ENCODE results near the gene TMEM88. TPM values are rescaled to one million over a fixed set of nuclear protein-coding genes. Genes with fewer than 3 reads are reported as not detected.

TMEM88 gene
- total RNA-seq, 1 experiment from 2014 or later = 11.3 TPM

GRCh38 chr17:7834957-7835813 is 19.7 kb upstream of the TMEM88 start:
- TF ChIP-seq CTCF (conservative IDR thresholded peaks at IDR 0.05) = peak; percentile 81
- Mint-ChIP-seq H3K27ac (peak overlapping the region; percentile 91 to 99 (median 97); a peak in 6 of 7 replicates), H3K4me1 (peaks cover 39 to 43% of the 10 kb centered on the region in 2 experiments), H3K4me3 (peak overlapping the region; percentile 86 to 90), H3K27me3 (ENCODE audit: low read depth) (peaks cover 46% of the 10 kb centered on the region), H3K36me3 (ENCODE audit: insufficient read depth in 1 of 3, low read depth in 3 of 3) (peaks cover 0 to 4% (median 3%) of the 10 kb centered on the region in 3 experiments; a peak in 2 of 7 replicates), H3K9me3 (no peaks in the 10 kb centered on the region)
- H4K91ac ChIP-seq (ENCODE audit: insufficient read length, low read depth, low read length) = no peak overlapping the region
- peak overlapping the region; percentile 86; the same call in 1 of the 2 replicates for H3K14ac ChIP-seq (ENCODE audit: insufficient read depth, low read length)
- H3K23ac ChIP-seq (ENCODE audit: insufficient read length, low read depth, low read length) = no peak overlapping the region
- no peaks in the 10 kb centered on the region for H3K79me2 ChIP-seq (ENCODE audit: insufficient read depth, low read length)
- H2AFZ ChIP-seq (ENCODE audit: low read length) = no peak overlapping the region
- H4K5ac ChIP-seq (ENCODE audit: insufficient read length, low read depth, low read length) = no peak overlapping the region
- peaks cover 31% of the 10 kb centered on the region for H3K23me2 ChIP-seq (ENCODE audit: insufficient read length, low read depth, low read length, poor library complexity, severe bottlenecking)
- H2BK5ac ChIP-seq (ENCODE audit: insufficient read length, low read length) = no peak overlapping the region
- H3K27ac ChIP-seq (ENCODE audit: insufficient read length, low read depth, low read length) = no peak overlapping the region
- H2BK120ac ChIP-seq (ENCODE audit: low read depth, low read length, poor library complexity, severe bottlenecking) = no peak overlapping the region
- H3K4me2 ChIP-seq (ENCODE audit: insufficient read depth, insufficient read length, low read length) = peak overlapping the region; percentile 75
- peak overlapping the region; percentile 93 for H3K18ac ChIP-seq (ENCODE audit: insufficient read length, low read depth, low read length)
- no peaks in the 10 kb centered on the region for H4K20me1 ChIP-seq (ENCODE audit: control insufficient read depth, insufficient read depth, insufficient read length)
- no peak overlapping the region for H2BK15ac ChIP-seq (ENCODE audit: low read depth, low read length)
- H2BK20ac ChIP-seq (ENCODE audit: low read depth, low read length, poor library complexity, severe bottlenecking) = no peak overlapping the region
- H3K4ac ChIP-seq (ENCODE audit: low read depth, low read length) = no peak overlapping the region
- no peak overlapping the region for H3K9ac ChIP-seq (ENCODE audit: extremely low read depth, insufficient read length, low read length)
- DNase-seq = peak; percentile 100
- H3K56ac ChIP-seq (ENCODE audit: insufficient read length, low read depth, low read length) = no peak overlapping the region
- no peak overlapping the region for H4K8ac ChIP-seq (replicated peaks; ENCODE audit: insufficient read length, low read depth, low read length)
- H3K27me3 ChIP-seq (ENCODE audit: insufficient read depth, low read length) = peaks cover 24% of the 10 kb centered on the region; the same call in 1 of the 2 replicates
- peaks cover 2% of the 10 kb centered on the region; the same call in 1 of the 2 replicates for H3K4me1 ChIP-seq (ENCODE audit: insufficient read depth, low read length)
- no CpG with 5 or more reads among the region's 69 CpGs for WGBS (ENCODE audit: extremely low coverage, insufficient read length, low lambda C conversion rate)
- no peaks in the 10 kb centered on the region for H3K9me3 ChIP-seq (ENCODE audit: control insufficient read depth, low read depth, low read length)
- H2BK12ac ChIP-seq (ENCODE audit: insufficient read length, low read depth, low read length) = no peak overlapping the region
- no peak overlapping the region for H3T11ph ChIP-seq (ENCODE audit: low read length)
- H3K79me1 ChIP-seq (ENCODE audit: insufficient read depth, low read depth, low read length, poor library complexity, severe bottlenecking) = no peaks in the 10 kb centered on the region
- no peak overlapping the region for H2AK5ac ChIP-seq (ENCODE audit: insufficient read length, low read length)
